GM18526 (cell line): Measurements from ENCODE around the gene RPS6KA2.

ENCODE experiments used
- POLR2A ChIP-seq: IDR thresholded peaks from 3 replicates; pipeline ENCODE4 v1.6.1; 2011; ENCODE audit not compliant: insufficient read length; ENCODE audit errors: extremely low read depth

Gene RPS6KA2

GRCh38 chr6:166408936-166409755 is 217.9 kb downstream of the RPS6KA2 start:
- TF ChIP-seq POLR2A, result no peak

GRCh38 chr6:166406197-166406596 is 220.9 kb downstream of the RPS6KA2 start:
- no peak for TF ChIP-seq POLR2A

GRCh38 chr6:166405386-166405785 is 221.7 kb downstream of the RPS6KA2 start:
- no peak for TF ChIP-seq POLR2A

- no peak for TF ChIP-seq POLR2A
Measured at GRCh38 chr6:166402582-166403277, 224.3 kb downstream of the RPS6KA2 start.

GRCh38 chr6:166400181-166400580 is 226.9 kb downstream of the RPS6KA2 start:
- TF ChIP-seq POLR2A, result no peak

- no peak for TF ChIP-seq POLR2A
Measured at GRCh38 chr6:166398348-166398747, 228.7 kb downstream of the RPS6KA2 start.

- TF ChIP-seq POLR2A, result no peak
Measured at GRCh38 chr6:166397849-166398248, 229.2 kb downstream of the RPS6KA2 start.

GRCh38 chr6:166395778-166396177 is 231.3 kb downstream of the RPS6KA2 start:
- no peak for TF ChIP-seq POLR2A

- TF ChIP-seq POLR2A, result no peak
Measured at GRCh38 chr6:166395351-166395750, 231.7 kb downstream of the RPS6KA2 start.

GRCh38 chr6:166394036-166394892 is 232.8 kb downstream of the RPS6KA2 start:
- no peak for TF ChIP-seq POLR2A

GRCh38 chr6:166393535-166393823 is 233.6 kb downstream of the RPS6KA2 start:
- no peak for TF ChIP-seq POLR2A

GRCh38 chr6:166389119-166389518 is 237.9 kb downstream of the RPS6KA2 start:
- no peak for TF ChIP-seq POLR2A

- no peak for TF ChIP-seq POLR2A
Measured at GRCh38 chr6:166388290-166389004, 238.6 kb downstream of the RPS6KA2 start.

GRCh38 chr6:166387642-166388289 is 239.3 kb downstream of the RPS6KA2 start:
- TF ChIP-seq POLR2A, result no peak

GRCh38 chr6:166386111-166386510 is 240.9 kb downstream of the RPS6KA2 start:
- no peak for TF ChIP-seq POLR2A
